Measurements from ENCODE around the gene SEC61A1.

DNA sequence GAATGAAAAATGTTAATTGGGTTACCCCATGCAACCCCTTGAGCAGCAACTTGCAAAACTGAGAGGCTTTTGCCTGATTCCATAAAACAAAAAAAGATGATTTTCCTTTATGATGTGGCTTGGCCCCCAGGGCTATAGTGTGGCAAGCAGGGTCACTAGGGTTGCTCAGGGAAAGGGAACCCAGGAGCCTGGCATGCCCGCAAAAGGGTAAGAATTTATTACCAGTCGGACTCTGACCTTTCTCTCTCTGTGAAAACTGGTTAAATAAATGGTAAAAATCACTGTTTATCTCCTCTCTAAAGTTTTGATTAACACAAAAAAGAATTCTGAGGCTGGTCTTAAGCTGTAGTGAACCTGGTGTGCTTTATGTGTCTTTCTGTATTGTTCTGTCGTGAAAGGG is 37.7 kb upstream of the SEC61A1 start:
- TF ChIP-seq, protein P1, sequence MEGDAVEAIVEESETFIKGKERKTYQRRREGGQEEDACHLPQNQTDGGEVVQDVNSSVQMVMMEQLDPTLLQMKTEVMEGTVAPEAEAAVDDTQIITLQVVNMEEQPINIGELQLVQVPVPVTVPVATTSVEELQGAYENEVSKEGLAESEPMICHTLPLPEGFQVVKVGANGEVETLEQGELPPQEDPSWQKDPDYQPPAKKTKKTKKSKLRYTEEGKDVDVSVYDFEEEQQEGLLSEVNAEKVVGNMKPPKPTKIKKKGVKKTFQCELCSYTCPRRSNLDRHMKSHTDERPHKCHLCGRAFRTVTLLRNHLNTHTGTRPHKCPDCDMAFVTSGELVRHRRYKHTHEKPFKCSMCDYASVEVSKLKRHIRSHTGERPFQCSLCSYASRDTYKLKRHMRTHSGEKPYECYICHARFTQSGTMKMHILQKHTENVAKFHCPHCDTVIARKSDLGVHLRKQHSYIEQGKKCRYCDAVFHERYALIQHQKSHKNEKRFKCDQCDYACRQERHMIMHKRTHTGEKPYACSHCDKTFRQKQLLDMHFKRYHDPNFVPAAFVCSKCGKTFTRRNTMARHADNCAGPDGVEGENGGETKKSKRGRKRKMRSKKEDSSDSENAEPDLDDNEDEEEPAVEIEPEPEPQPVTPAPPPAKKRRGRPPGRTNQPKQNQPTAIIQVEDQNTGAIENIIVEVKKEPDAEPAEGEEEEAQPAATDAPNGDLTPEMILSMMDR (IDR thresholded peaks at IDR 0.05) = no peak
- no peak for TF ChIP-seq POLR2A (IDR thresholded peaks at IDR 0.05)
